Measurements from ENCODE around the gene HOXD9. TPM values are rescaled to one million over a fixed set of nuclear protein-coding genes. Genes with fewer than 3 reads are reported as not detected.

The HOXD9 gene
- total RNA-seq, 1 experiment from 2014 or later = not detected

DNA sequence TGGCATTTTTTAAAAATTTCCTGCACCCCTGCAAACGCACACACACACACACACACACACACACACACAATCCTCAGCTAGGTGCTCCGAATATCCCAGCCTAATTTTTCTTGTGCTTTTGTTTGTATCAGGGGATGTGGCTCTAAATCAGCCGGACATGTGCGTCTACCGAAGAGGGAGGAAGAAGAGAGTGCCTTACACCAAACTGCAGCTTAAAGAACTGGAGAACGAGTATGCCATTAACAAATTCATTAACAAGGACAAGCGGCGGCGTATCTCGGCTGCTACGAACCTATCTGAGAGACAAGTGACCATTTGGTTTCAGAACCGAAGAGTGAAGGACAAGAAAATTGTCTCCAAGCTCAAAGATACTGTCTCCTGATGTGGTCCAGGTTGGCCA is 28.2 kb upstream of the HOXD9 start:
- peaks cover 0 to 3% (median 0%) of the 10 kb centered on the region in 3 experiments; a peak in 2 of 7 replicates for H3K36me3 Mint-ChIP-seq (ENCODE audit: insufficient read depth in 1 of 3, low read depth in 3 of 3)
- Histone ChIP-seq H3K14ac (ENCODE audit: insufficient read depth, low read length) (no peak overlapping the region), H3K18ac (ENCODE audit: insufficient read length, low read depth, low read length) (no peak overlapping the region), H3K23me2 (ENCODE audit: insufficient read length, low read depth, low read length, poor library complexity, severe bottlenecking) (peaks cover 5% of the 10 kb centered on the region), H2BK12ac (ENCODE audit: insufficient read length, low read depth, low read length) (no peak overlapping the region), H2AFZ (ENCODE audit: low read length) (no peak overlapping the region), H3T11ph (ENCODE audit: low read length) (no peak overlapping the region), H4K20me1 (ENCODE audit: control insufficient read depth, insufficient read depth, insufficient read length) (no peaks in the 10 kb centered on the region), H3K79me1 (ENCODE audit: insufficient read depth, low read depth, low read length, poor library complexity, severe bottlenecking) (no peaks in the 10 kb centered on the region), H3K56ac (ENCODE audit: insufficient read length, low read depth, low read length) (no peak overlapping the region), H3K79me2 (ENCODE audit: insufficient read depth, low read length) (no peaks in the 10 kb centered on the region), H2AK5ac (ENCODE audit: insufficient read length, low read length) (no peak overlapping the region), H3K23ac (ENCODE audit: insufficient read length, low read depth, low read length) (no peak overlapping the region), H3K9ac (ENCODE audit: extremely low read depth, insufficient read length, low read length) (no peak overlapping the region), H3K9me3 (ENCODE audit: control insufficient read depth, low read depth, low read length) (no peaks in the 10 kb centered on the region), H2BK20ac (ENCODE audit: low read depth, low read length, poor library complexity, severe bottlenecking) (no peak overlapping the region), H2BK120ac (ENCODE audit: low read depth, low read length, poor library complexity, severe bottlenecking) (no peak overlapping the region), H3K4ac (ENCODE audit: low read depth, low read length) (no peak overlapping the region), H4K8ac (replicated peaks; ENCODE audit: insufficient read length, low read depth, low read length) (no peak overlapping the region), H4K5ac (ENCODE audit: insufficient read length, low read depth, low read length) (no peak overlapping the region), H3K27ac (ENCODE audit: insufficient read length, low read depth, low read length) (no peak overlapping the region), H3K4me2 (ENCODE audit: insufficient read depth, insufficient read length, low read length) (no peak overlapping the region), H2BK15ac (ENCODE audit: low read depth, low read length) (no peak overlapping the region), H3K27me3 (ENCODE audit: insufficient read depth, low read length) (peaks cover 83% of the 10 kb centered on the region), H4K91ac (ENCODE audit: insufficient read length, low read depth, low read length) (no peak overlapping the region), H2BK5ac (ENCODE audit: insufficient read length, low read length) (no peak overlapping the region), H3K4me1 (ENCODE audit: insufficient read depth, low read length) (peaks cover 6% of the 10 kb centered on the region)
- H3K9me3 Mint-ChIP-seq = peaks cover 6 to 28% of the 10 kb centered on the region in 2 experiments; a peak in 4 of 5 replicates
- no peak overlapping the region for H3K27ac Mint-ChIP-seq
- no CpG with 5 or more reads among the region's 12 CpGs for WGBS (ENCODE audit: extremely low coverage, insufficient read length, low lambda C conversion rate)
- peaks cover 27 to 41% of the 10 kb centered on the region in 2 experiments for H3K4me1 Mint-ChIP-seq
- TF ChIP-seq CTCF (conservative IDR thresholded peaks at IDR 0.05) = no peak
- peak; percentile 26 for DNase-seq
- H3K27me3 Mint-ChIP-seq (ENCODE audit: low read depth) = peaks cover 97% of the 10 kb centered on the region
- no peak overlapping the region for H3K4me3 Mint-ChIP-seq

Data from H9 (cell line).